Prostate gland (tissue), 2 donors: ENCODE results near the gene S100A13.

Experiments
- CTCF ChIP-seq, 4 experiments: fragments of 200-600 bp in 2 of 4; fragments of 450-650 bp in 2 of 4; sonication (generic) in 2 of 4; IDR thresholded peaks; 1 replicate in 3 of 4; 2 replicates in 1 of 4; pipeline ENCODE4 v1.5.1; 2016 to 2019; ENCODE audit warnings: antibody characterized with exemption in 4 of 4, mild to moderate bottlenecking in 2 of 4, moderate library complexity in 2 of 4
- POLR2A ChIP-seq: fragments of 450-650 bp; IDR thresholded peaks from one replicate; pipeline ENCODE4 v1.6.1; 2016; ENCODE audit warnings: antibody characterized with exemption, mild to moderate bottlenecking

- TF ChIP-seq CTCF (IDR thresholded peaks at IDR 0.05) (no peak), POLR2A (no peak)
Observed at GRCh38 chr1:153623101-153623500, 4.2 kb downstream of the S100A13 start.
